ENCODE measurements around the gene EYA3. TPM values are rescaled to one million over a fixed set of nuclear protein-coding genes. Genes with fewer than 3 reads are reported as not detected.

EYA3 gene
- total RNA-seq, 3 donors from 2014 or later (not counting 1 experiment from before 2014, with no cell fraction given): 17.7 to 25.2 (median 19.1) TPM

- peaks cover 5 to 26% of the 10 kb centered on the region in 2 donors for H3K4me1 Mint-ChIP-seq
- intact Hi-C loops (cut with micrococcal nuclease): no loop called here
Measured at GRCh38 chr1:27967884-27968466, 120.4 kb downstream of the EYA3 start.

GRCh38 chr1:27967106-27967883 is 121.1 kb downstream of the EYA3 start:
- Mint-ChIP-seq H3K9me3 (no peaks in the 10 kb centered on the region), H3K4me1 (peaks cover 5 to 26% of the 10 kb centered on the region in 2 donors), H3K4me3 (no peak overlapping the region), H3K27ac (peak overlapping the region; percentile 19 to 39), H3K36me3 (no peaks in the 10 kb centered on the region), H3K27me3 (ENCODE audit: low read depth in 2 of 2) (no peaks in the 10 kb centered on the region)
- Histone ChIP-seq H3K27ac (ENCODE audit: low read length) (no peak overlapping the region), H3K27me3 (ENCODE audit: control insufficient read depth, insufficient read depth, low read length) (no peaks in the 10 kb centered on the region), H3K9me3 (ENCODE audit: control insufficient read depth, insufficient read depth, low read length) (no peaks in the 10 kb centered on the region), H3K4me3 (ENCODE audit: low read length) (no peak overlapping the region), H3K36me3 (ENCODE audit: control insufficient read depth, insufficient read depth, low read length) (peaks cover 38% of the 10 kb centered on the region), H3K4me1 (ENCODE audit: control insufficient read depth, insufficient read depth, low read length) (no peaks in the 10 kb centered on the region)
- TF ChIP-seq, protein P1, sequence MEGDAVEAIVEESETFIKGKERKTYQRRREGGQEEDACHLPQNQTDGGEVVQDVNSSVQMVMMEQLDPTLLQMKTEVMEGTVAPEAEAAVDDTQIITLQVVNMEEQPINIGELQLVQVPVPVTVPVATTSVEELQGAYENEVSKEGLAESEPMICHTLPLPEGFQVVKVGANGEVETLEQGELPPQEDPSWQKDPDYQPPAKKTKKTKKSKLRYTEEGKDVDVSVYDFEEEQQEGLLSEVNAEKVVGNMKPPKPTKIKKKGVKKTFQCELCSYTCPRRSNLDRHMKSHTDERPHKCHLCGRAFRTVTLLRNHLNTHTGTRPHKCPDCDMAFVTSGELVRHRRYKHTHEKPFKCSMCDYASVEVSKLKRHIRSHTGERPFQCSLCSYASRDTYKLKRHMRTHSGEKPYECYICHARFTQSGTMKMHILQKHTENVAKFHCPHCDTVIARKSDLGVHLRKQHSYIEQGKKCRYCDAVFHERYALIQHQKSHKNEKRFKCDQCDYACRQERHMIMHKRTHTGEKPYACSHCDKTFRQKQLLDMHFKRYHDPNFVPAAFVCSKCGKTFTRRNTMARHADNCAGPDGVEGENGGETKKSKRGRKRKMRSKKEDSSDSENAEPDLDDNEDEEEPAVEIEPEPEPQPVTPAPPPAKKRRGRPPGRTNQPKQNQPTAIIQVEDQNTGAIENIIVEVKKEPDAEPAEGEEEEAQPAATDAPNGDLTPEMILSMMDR (IDR thresholded peaks at IDR 0.05): no peak
- no peak for ATAC-seq
- DNase-seq: no peak
- intact Hi-C loops (cut with micrococcal nuclease): no loop called here
- 97% methylated on average over 12 of the region's 12 CpGs for WGBS (ENCODE audit: insufficient coverage)

More at GRCh38 chr1:27967884-27968466, 120.4 kb downstream of the EYA3 start:
- Histone ChIP-seq H3K4me3 (ENCODE audit: low read length) (no peak overlapping the region), H3K9me3 (ENCODE audit: control insufficient read depth, insufficient read depth, low read length) (no peaks in the 10 kb centered on the region), H3K4me1 (ENCODE audit: control insufficient read depth, insufficient read depth, low read length) (no peaks in the 10 kb centered on the region), H3K36me3 (ENCODE audit: control insufficient read depth, insufficient read depth, low read length) (peaks cover 38% of the 10 kb centered on the region), H3K27me3 (ENCODE audit: control insufficient read depth, insufficient read depth, low read length) (no peaks in the 10 kb centered on the region), H3K27ac (ENCODE audit: low read length) (no peak overlapping the region)
- Mint-ChIP-seq H3K27ac (peak overlapping the region; percentile 0 to 39), H3K9me3 (no peaks in the 10 kb centered on the region), H3K27me3 (ENCODE audit: low read depth in 2 of 2) (no peaks in the 10 kb centered on the region), H3K36me3 (no peaks in the 10 kb centered on the region), H3K4me3 (no peak overlapping the region)
- ATAC-seq (no peak), DNase-seq (no peak)
- TF ChIP-seq, protein P1 (IDR thresholded peaks at IDR 0.05): no peak
- 87% methylated on average over 3 of the region's 4 CpGs for WGBS (ENCODE audit: insufficient coverage)

DNA sequence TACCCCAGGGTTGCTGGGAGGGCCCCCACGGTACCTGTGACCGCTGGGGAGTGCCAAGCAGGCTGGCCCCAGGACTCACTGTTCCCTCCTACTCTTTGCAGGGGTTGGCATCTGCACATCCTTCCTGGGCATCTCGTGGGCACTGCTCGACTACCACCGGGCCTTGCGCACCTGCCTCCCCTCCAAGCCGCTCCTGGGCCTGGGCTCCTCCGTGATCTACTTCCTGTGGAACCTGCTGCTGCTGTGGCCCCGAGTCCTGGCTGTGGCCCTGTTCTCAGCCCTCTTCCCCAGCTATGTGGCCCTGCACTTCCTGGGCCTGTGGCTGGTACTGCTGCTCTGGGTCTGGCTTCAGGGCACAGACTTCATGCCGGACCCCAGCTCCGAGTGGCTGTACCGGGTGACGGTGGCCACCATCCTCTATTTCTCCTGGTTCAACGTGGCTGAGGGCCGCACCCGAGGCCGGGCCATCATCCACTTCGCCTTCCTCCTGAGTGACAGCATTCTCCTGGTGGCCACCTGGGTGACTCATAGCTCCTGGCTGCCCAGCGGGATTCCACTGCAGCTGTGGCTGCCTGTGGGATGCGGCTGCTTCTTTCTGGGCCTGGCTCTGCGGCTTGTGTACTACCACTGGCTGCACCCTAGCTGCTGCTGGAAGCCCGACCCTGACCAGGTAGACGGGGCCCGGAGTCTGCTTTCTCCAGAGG is 121.9 kb downstream of the EYA3 start:
- Histone ChIP-seq H3K27me3 (ENCODE audit: control insufficient read depth, insufficient read depth, low read length) (no peaks in the 10 kb centered on the region), H3K27ac (ENCODE audit: low read length) (no peak overlapping the region), H3K4me1 (ENCODE audit: control insufficient read depth, insufficient read depth, low read length) (peaks cover 4% of the 10 kb centered on the region), H3K9me3 (ENCODE audit: control insufficient read depth, insufficient read depth, low read length) (no peaks in the 10 kb centered on the region), H3K4me3 (ENCODE audit: low read length) (no peak overlapping the region), H3K36me3 (ENCODE audit: control insufficient read depth, insufficient read depth, low read length) (peaks cover 34% of the 10 kb centered on the region)
- no peak for ATAC-seq
- Mint-ChIP-seq H3K36me3 (no peaks in the 10 kb centered on the region), H3K9me3 (no peaks in the 10 kb centered on the region), H3K4me1 (peaks cover 11 to 33% of the 10 kb centered on the region in 2 donors), H3K27ac (peak overlapping the region; percentile 19 to 33), H3K4me3 (no peak overlapping the region), H3K27me3 (ENCODE audit: low read depth in 2 of 2) (no peaks in the 10 kb centered on the region)
- no peak for DNase-seq
- intact Hi-C loops (cut with micrococcal nuclease): no loop called here
- TF ChIP-seq, protein P1 (IDR thresholded peaks at IDR 0.05): no peak
- 97% methylated on average over 24 of the region's 24 CpGs for WGBS (ENCODE audit: insufficient coverage)

Data from natural killer cell (primary cell).